ENCODE measurements around the gene B3GNT5. TPM values are rescaled to one million over a fixed set of nuclear protein-coding genes. Genes with fewer than 3 reads are reported as not detected.
"Not testable (repeated sequence)": the region's sequence is repeated elsewhere in the genome, so short reads cannot be mapped to it uniquely, and the experiment has no call there.

The B3GNT5 gene
- total RNA-seq, 2 experiments from 2014 or later: 20.2 to 22.8 TPM

GRCh38 chr3:183230251-183230650 is 22.8 kb upstream of the B3GNT5 start:
- H3K27me3 Mint-ChIP-seq; H3K9me3 Mint-ChIP-seq (ENCODE audit: low read depth); POLR2A ChIA-PET; intact Hi-C loops (cut with DNase I, micrococcal nuclease); H3K27ac Mint-ChIP-seq; H3K4me3 Mint-ChIP-seq; H3K36me3 Mint-ChIP-seq (ENCODE audit: low read depth); DNase-seq; ATAC-seq: not testable (repeated sequence)
- peaks cover 17% of the 10 kb centered on the region for H3K4me1 Mint-ChIP-seq
- CTCF ChIA-PET: interaction anchor here (1.9 kb wide), 1 partner anchor 22 kb away, joined by 4 read pairs; no protein-coding TSS in a partner anchor

- no peak for DNase-seq
- Mint-ChIP-seq H3K4me1 (peaks cover 17% of the 10 kb centered on the region), H3K4me3 (no peak overlapping the region), H3K9me3 (ENCODE audit: low read depth) (no peaks in the 10 kb centered on the region), H3K27me3 (no peaks in the 10 kb centered on the region), H3K36me3 (ENCODE audit: low read depth) (no peaks in the 10 kb centered on the region), H3K27ac (no peak overlapping the region)
- intact Hi-C loops (cut with DNase I, micrococcal nuclease): no loop called here
- ChIA-PET CTCF (interaction anchor here (1.2 kb wide), 1 partner anchor 152 kb away, joined by 3 read pairs; no protein-coding TSS in a partner anchor), POLR2A (no interaction called here)
- ATAC-seq: no peak
These were observed 22.2 kb upstream of the B3GNT5 start for GRCh38 chr3:183230826-183231225.

GRCh38 chr3:183233966-183234365 is 19.1 kb upstream of the B3GNT5 start:
- Mint-ChIP-seq H3K27me3 (no peaks in the 10 kb centered on the region), H3K36me3 (ENCODE audit: low read depth) (no peaks in the 10 kb centered on the region), H3K27ac (no peak overlapping the region), H3K4me3 (no peak overlapping the region), H3K4me1 (peaks cover 2% of the 10 kb centered on the region), H3K9me3 (ENCODE audit: low read depth) (no peaks in the 10 kb centered on the region)
- ATAC-seq (no peak), DNase-seq (no peak)
- intact Hi-C loops (cut with DNase I, micrococcal nuclease): no loop called here
- CTCF ChIA-PET: interaction anchor here (0.9 kb wide), 1 partner anchor 111 kb away, joined by 3 read pairs; no protein-coding TSS in a partner anchor
- POLR2A ChIA-PET: no interaction called here

GRCh38 chr3:183239046-183239445 is 14.0 kb upstream of the B3GNT5 start:
- DNase-seq (no peak), ATAC-seq (no peak)
- H3K4me1 Mint-ChIP-seq: peaks cover under 1% of the 10 kb centered on the region
- H3K36me3 Mint-ChIP-seq (ENCODE audit: low read depth): peaks cover 15% of the 10 kb centered on the region
- intact Hi-C loops (cut with DNase I, micrococcal nuclease): no loop called here
- no peak overlapping the region for H3K4me3 Mint-ChIP-seq
- no peak overlapping the region for H3K27ac Mint-ChIP-seq
- POLR2A ChIA-PET: no interaction called here
- CTCF ChIA-PET: interaction anchor here (0.6 to 0.7 kb wide), 4 partner anchors 15 to 525 kb away, joined by 3 read pairs; no protein-coding TSS in a partner anchor
- peaks cover 10% of the 10 kb centered on the region for H3K27me3 Mint-ChIP-seq
- H3K9me3 Mint-ChIP-seq (ENCODE audit: low read depth): peaks cover 19% of the 10 kb centered on the region

GRCh38 chr3:183242431-183242830 is 10.6 kb upstream of the B3GNT5 start:
- Mint-ChIP-seq H3K36me3 (ENCODE audit: low read depth) (peaks cover 15% of the 10 kb centered on the region), H3K27ac (no peak overlapping the region), H3K4me3 (no peak overlapping the region), H3K27me3 (peaks cover 10% of the 10 kb centered on the region), H3K9me3 (ENCODE audit: low read depth) (peaks cover 19% of the 10 kb centered on the region), H3K4me1 (peaks cover 10% of the 10 kb centered on the region)
- ChIA-PET POLR2A (no interaction called here), CTCF (no interaction called here)
- ATAC-seq (no peak), DNase-seq (no peak)
- intact Hi-C loops (cut with DNase I, micrococcal nuclease): no loop called here

- Mint-ChIP-seq H3K4me3 (no peak overlapping the region), H3K27me3 (peaks cover 10% of the 10 kb centered on the region), H3K36me3 (ENCODE audit: low read depth) (peaks cover 15% of the 10 kb centered on the region), H3K27ac (no peak overlapping the region), H3K9me3 (ENCODE audit: low read depth) (peaks cover 19% of the 10 kb centered on the region), H3K4me1 (peaks cover 10% of the 10 kb centered on the region)
- intact Hi-C loops (cut with DNase I, micrococcal nuclease): no loop called here
- DNase-seq (no peak), ATAC-seq (no peak)
- POLR2A ChIA-PET: no interaction called here
- CTCF ChIA-PET: interaction anchor here (0.6 kb wide), 1 partner anchor 61 kb away, joined by 3 read pairs; no protein-coding TSS in a partner anchor
These were observed 8.8 kb upstream of the B3GNT5 start for GRCh38 chr3:183244219-183244618.

GRCh38 chr3:183244981-183245476 is 8.0 kb upstream of the B3GNT5 start:
- Mint-ChIP-seq H3K36me3 (ENCODE audit: low read depth) (peaks cover 15% of the 10 kb centered on the region), H3K4me1 (peaks cover 10% of the 10 kb centered on the region), H3K27ac (no peak overlapping the region), H3K27me3 (peaks cover 5% of the 10 kb centered on the region), H3K4me3 (no peak overlapping the region), H3K9me3 (ENCODE audit: low read depth) (peaks cover 19% of the 10 kb centered on the region)
- DNase-seq: no peak
- intact Hi-C loops (cut with DNase I, micrococcal nuclease): no loop called here
- CTCF ChIA-PET: interaction anchor here (0.6 kb wide), 1 partner anchor 137 kb away, joined by 3 read pairs; no protein-coding TSS in a partner anchor
- POLR2A ChIA-PET: interaction anchor here (0.6 kb wide), 1 partner anchor 29 kb away, joined by 4 read pairs; no protein-coding TSS in a partner anchor
- ATAC-seq: no peak

GRCh38 chr3:183247011-183247589 is 6.0 kb upstream of the B3GNT5 start:
- Mint-ChIP-seq H3K4me3 (no peak overlapping the region), H3K27me3 (peaks cover 1% of the 10 kb centered on the region), H3K4me1 (peaks cover 10% of the 10 kb centered on the region), H3K27ac (no peak overlapping the region), H3K9me3 (ENCODE audit: low read depth) (peaks cover 8% of the 10 kb centered on the region), H3K36me3 (ENCODE audit: low read depth) (peaks cover 8% of the 10 kb centered on the region)
- ATAC-seq: no peak
- ChIA-PET POLR2A (no interaction called here), CTCF (no interaction called here)
- intact Hi-C loops (cut with DNase I, micrococcal nuclease): no loop called here
- DNase-seq: no peak

- H3K27me3 Mint-ChIP-seq: peaks cover 4% of the 10 kb centered on the region
- intact Hi-C loops (cut with DNase I, micrococcal nuclease): no loop called here
- CTCF ChIA-PET: no interaction called here
These were observed 3.9 kb upstream of the B3GNT5 start for GRCh38 chr3:183249006-183249718.

GRCh38 chr3:183252118-183252782 is 803 bp upstream of the B3GNT5 start:
- POLR2A ChIA-PET: no interaction called here

More at GRCh38 chr3:183249006-183249718, 3.9 kb upstream of the B3GNT5 start:
- H3K9me3 Mint-ChIP-seq (ENCODE audit: low read depth): no peaks in the 10 kb centered on the region
- H3K36me3 Mint-ChIP-seq (ENCODE audit: low read depth): no peaks in the 10 kb centered on the region
- POLR2A ChIA-PET: interaction anchor here (0.6 kb wide), 2 partner anchors 32 to 118 kb away, joined by 7 to 8 read pairs; no protein-coding TSS in a partner anchor
- H3K4me3 Mint-ChIP-seq: no peak overlapping the region
- no peak overlapping the region for H3K27ac Mint-ChIP-seq
- ATAC-seq (no peak), DNase-seq (no peak)
- H3K4me1 Mint-ChIP-seq: peaks cover 15% of the 10 kb centered on the region

More at GRCh38 chr3:183252118-183252782, 803 bp upstream of the B3GNT5 start:
- DNase-seq: no peak
- Mint-ChIP-seq H3K9me3 (ENCODE audit: low read depth) (no peaks in the 10 kb centered on the region), H3K27ac (peak overlapping the region; percentile 57), H3K4me1 (peaks cover 22% of the 10 kb centered on the region), H3K4me3 (peak overlapping the region; percentile 77), H3K27me3 (peaks cover 8% of the 10 kb centered on the region), H3K36me3 (ENCODE audit: low read depth) (peaks cover 21% of the 10 kb centered on the region)
- CTCF ChIA-PET: interaction anchor here (0.9 to 2.2 kb wide), 4 partner anchors 23 to 134 kb away, joined by 3 to 11 read pairs (median 5); no protein-coding TSS in a partner anchor
- intact Hi-C loops (cut with DNase I, micrococcal nuclease): loop anchor here in 1 of 2 experiments (2.0 kb wide), 1 partner anchor 23 kb away; no protein-coding TSS in a partner anchor
- ATAC-seq: no peak
